GM12878 (cell line): ENCODE results near the gene EHMT2. TPM values are rescaled to one million over a fixed set of nuclear protein-coding genes. Genes with fewer than 3 reads are reported as not detected.

ENCODE experiments used
- ATAC-seq: fragments of 200-7000 bp; cut with Tn5 transposase; 3 replicates; pipeline ENCODE4 v1.9.1; 2020; ENCODE audit warnings: mild to moderate bottlenecking, moderate library complexity
- BruUV-seq: library from RNA; stranded (reverse); fragments of 400-500 nt; replicated peaks from 2 replicates; lab custom pipeline; 2021; lab: Mats Ljungman, UMichigan
- CTCF ChIA-PET: fragments of 300-600 bp; sonication (Branson Sonifier 250); formaldehyde crosslinking; extraction: SDS; loops from one replicate; lab custom pipeline; 2021; ENCODE audit warnings: inconsistent platforms; lab: Yijun Ruan, JAX
- POLR2A ChIA-PET: fragments of 350-600 bp; formaldehyde crosslinking; extraction: SDS; loops from one replicate; lab custom pipeline; 2021; ENCODE audit warnings: inconsistent platforms; lab: Charles Lee
- RAD21 ChIA-PET: fragments of 300-600 bp; sonication (Branson Sonifier 250); formaldehyde crosslinking; loops from one replicate; lab custom pipeline; 2023; ENCODE audit warnings: antibody characterized with exemption; ENCODE audit not compliant: unreplicated experiment; lab: Charles Lee
- SMC1A ChIA-PET: fragments of 300-600 bp; sonication (Branson Sonifier 250); formaldehyde crosslinking; loops from one replicate; lab custom pipeline; 2023; ENCODE audit not compliant: unreplicated experiment, uncharacterized antibody; lab: Charles Lee
- DNase-seq: peaks from one replicate; pipeline ENCODE4 v3.0.0-alpha.2; 2011; ENCODE audit warnings: low read depth, low spot score
- FAIRE-seq: peaks from 3 replicates; lab custom pipeline; 2011; peaks lifted over from hg19 to GRCh38; lab: Jason Lieb, UNC
- H2AFZ ChIP-seq: 2 replicates; pipeline ENCODE4 v1.6.0; 2011; ENCODE audit warnings: low read depth, low read length, control low read depth; ENCODE audit not compliant: control insufficient read depth
- H3K27ac ChIP-seq: 2 replicates; pipeline ENCODE4 v1.5.1; 2011; ENCODE audit warnings: control low read depth; ENCODE audit not compliant: control insufficient read depth, insufficient read depth
- H3K27me3 ChIP-seq, 2 experiments: replicated peaks in 1 of 2; 2 replicates each; pipeline versions ENCODE4 v1.6.0 to v1.6.1; 2011; ENCODE audit warnings: low read length in 1 of 2; ENCODE audit not compliant: control insufficient read depth in 2 of 2, insufficient read depth in 2 of 2
- H3K36me3 ChIP-seq, 2 experiments: 2 replicates each; pipeline ENCODE4 v1.5.1; 2011; ENCODE audit warnings: low read length in 1 of 2; ENCODE audit not compliant: control insufficient read depth in 2 of 2, insufficient read depth in 2 of 2
- H3K4me1 ChIP-seq: 2 replicates; pipeline ENCODE4 v1.6.1; 2011; ENCODE audit warnings: mild to moderate bottlenecking, low read length, moderate library complexity, mixed read lengths; ENCODE audit not compliant: control insufficient read depth, insufficient read depth
- H3K4me2 ChIP-seq: 2 replicates; pipeline ENCODE4 v1.6.0; 2011; ENCODE audit warnings: control low read depth; ENCODE audit not compliant: control insufficient read depth, insufficient read depth
- H3K4me3 ChIP-seq: fragments of 200-600 bp; sonication (generic); 2 replicates; pipeline ENCODE4 v1.5.1; 2016
- H3K79me2 ChIP-seq: 2 replicates; pipeline ENCODE4 v1.6.0; 2011; ENCODE audit warnings: low read length; ENCODE audit not compliant: control insufficient read depth, insufficient read depth
- H3K9ac ChIP-seq: 2 replicates; pipeline ENCODE4 v1.8.0; 2011; ENCODE audit warnings: low read length, control low read depth, mixed read lengths; ENCODE audit not compliant: control insufficient read depth, insufficient read depth
- H3K9me3 ChIP-seq: replicated peaks from 3 replicates; pipeline ENCODE4 v1.5.1; 2011; ENCODE audit warnings: mild to moderate bottlenecking, low read length; ENCODE audit not compliant: control insufficient read depth, insufficient read depth
- H4K20me1 ChIP-seq: 2 replicates; pipeline ENCODE4 v1.6.0; 2011; ENCODE audit not compliant: control insufficient read depth, insufficient read depth
- BCL11A ChIP-seq: IDR thresholded peaks from 2 replicates; pipeline ENCODE4 v1.6.1; 2011; ENCODE audit warnings: low read depth, low read length
- CBX3 ChIP-seq: fragments of 200-600 bp; sonication (generic); IDR thresholded peaks from 2 replicates; pipeline ENCODE4 v1.6.1; 2016; ENCODE audit warnings: low read depth, borderline replicate concordance
- EP300 ChIP-seq, 2 experiments: fragments of 150-350 bp in 1 of 2; IDR thresholded peaks; 2 replicates each; pipeline ENCODE4 v1.6.1; 2011 to 2012; ENCODE audit warnings: low read depth in 2 of 2, low read length in 2 of 2, borderline replicate concordance in 1 of 2, improper control_type of control experiment in 1 of 2, inconsistent platforms in 1 of 2; ENCODE audit not compliant: control insufficient read depth in 1 of 2
- HSF1 ChIP-seq: fragments of 150-350 bp; IDR thresholded peaks from 2 replicates; pipeline ENCODE4 v1.6.1; 2014; ENCODE audit warnings: mild to moderate bottlenecking, low read depth, low read length
- KAT2A ChIP-seq: conservative IDR thresholded peaks from 2 replicates; pipeline ENCODE4 v1.6.1; 2011; ENCODE audit warnings: low read depth, low read length; ENCODE audit not compliant: control insufficient read depth
- NFYA ChIP-seq: IDR thresholded peaks from 2 replicates; pipeline ENCODE4 v1.6.1; 2011; ENCODE audit warnings: low read depth, mild to moderate bottlenecking, low read length, improper control_type of control experiment, borderline replicate concordance
- PAX8 ChIP-seq: fragments of 450-650 bp; IDR thresholded peaks from 2 replicates; pipeline ENCODE4 v1.6.1; 2017; ENCODE audit warnings: mild to moderate bottlenecking, moderate library complexity
- SMAD5 ChIP-seq: IDR thresholded peaks from 2 replicates; pipeline ENCODE4 v1.6.1; 2016; ENCODE audit warnings: antibody characterized with exemption, low read depth
- ZNF217 ChIP-seq: fragments of 450-650 bp; IDR thresholded peaks from 2 replicates; pipeline ENCODE4 v1.6.1; 2017; ENCODE audit warnings: antibody characterized with exemption, mild to moderate bottlenecking
- WGBS: methylation state at CpG from one replicate; pipeline ENCODE4 v1.1.6; 2016; ENCODE audit warnings: low lambda C conversion rate; ENCODE audit not compliant: insufficient replicate concordance, insufficient coverage; ENCODE audit errors: missing lambda C conversion rate; 5-methylcytosine and 5-hydroxymethylcytosine counted together
- in situ Hi-C: fragments of 300-500 bp; cut with MboI; formaldehyde crosslinking; loops from 9 replicates; pipeline ENCODE4 v1.14.3; 2018; ENCODE audit warnings: mixed read lengths
- intact Hi-C: fragments of 100-400 bp; cut with micrococcal nuclease; formaldehyde crosslinking; loops from one replicate; pipeline ENCODE4 v1.14.2; 2022; ENCODE audit not compliant: unreplicated experiment
- polyA plus RNA-seq, 11 experiments: library from polyadenylated mRNA; depleted of rRNA in 4 of 11; unstranded in 6 of 11; stranded (reverse) in 5 of 11; fragments of >200 nt; fragmentation: Nextera tagmentation in 4 of 11; fragmentation: Illumina TruSeq in 1 of 11; extraction: Ambion mirVana in 4 of 11; extraction: Trizol in 1 of 11; gene quantifications; 1 replicate in 1 of 11; 2 replicates in 10 of 11; pipeline versions ENCODE4 v1.2.1 to v1.2.3, GENCODE V29; 2011 to 2016; ENCODE audit warnings: inconsistent platforms in 2 of 11, missing spikeins in 2 of 11, low read depth in 1 of 11
- total RNA-seq, 4 experiments: library from RNA; depleted of rRNA in 3 of 4; stranded (reverse); fragments of >200 nt in 3 of 4; fragmentation: Illumina TruSeq in 1 of 4; extraction: Trizol in 1 of 4; gene quantifications; 2 replicates each; pipeline versions ENCODE4 v1.2.1 to v1.2.3, GENCODE V29; 2013 to 2021

EHMT2 gene
- total and polyA plus RNA-seq, 10 of the 15 experiments (the other 5 are each of a cell fraction or from before 2014, with no cell fraction given): 1.7 to 53.2 (median 36.3) TPM

DNA sequence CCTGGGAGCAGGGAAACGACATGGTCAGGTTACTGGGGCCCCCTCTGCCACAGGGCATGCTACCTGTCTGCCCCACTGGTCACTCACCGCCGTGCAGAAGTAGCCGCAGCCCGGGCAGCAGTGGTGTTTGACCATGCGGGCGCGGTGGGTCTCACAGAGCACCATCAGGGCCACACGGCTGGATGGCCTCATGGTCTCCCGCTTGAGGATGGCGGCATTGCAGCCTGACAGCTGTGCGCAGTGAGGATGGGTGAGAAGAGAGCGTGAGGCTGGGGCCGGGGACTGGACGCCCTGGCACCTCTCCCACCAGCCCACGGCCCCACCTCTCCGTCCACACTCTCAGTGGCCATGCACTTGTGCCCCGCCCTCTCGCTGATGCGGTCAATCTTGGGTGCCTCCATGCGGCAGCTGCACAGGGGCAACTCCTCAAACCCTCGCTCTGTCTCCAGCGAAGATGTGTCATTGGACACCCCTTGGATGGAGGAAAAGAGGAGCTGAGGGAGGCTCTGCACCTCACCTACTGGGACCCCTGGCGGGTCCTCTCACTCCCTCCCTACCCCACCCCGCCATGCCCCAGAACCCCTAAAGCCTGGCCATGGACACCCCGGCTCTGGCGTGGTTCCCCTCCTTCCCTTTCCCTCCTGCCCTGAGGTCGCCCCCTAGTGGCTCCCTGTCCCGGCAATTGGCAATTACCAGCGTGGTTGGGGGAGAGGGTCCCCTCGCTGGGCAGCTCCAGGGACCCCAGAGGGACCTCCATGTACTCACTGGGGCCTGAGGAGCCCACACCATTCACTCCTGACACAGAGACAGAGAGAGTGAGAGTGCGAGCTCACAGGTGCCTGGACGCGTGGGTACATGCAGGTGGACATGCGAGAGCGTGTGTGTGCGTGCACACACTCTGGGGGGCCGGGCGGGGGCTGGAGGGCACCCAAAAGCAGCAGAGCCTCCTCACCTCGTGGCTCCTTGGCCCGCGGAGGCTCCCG lies 8.9 kb downstream of the EHMT2 start (continued):
- no peak for TF ChIP-seq BCL11A

GRCh38 chr6:31887173-31888007 lies 10.1 kb downstream of the EHMT2 start:
- no peak for TF ChIP-seq NFYA
- TF ChIP-seq SMAD5: no peak
- no peak for TF ChIP-seq EP300 (IDR thresholded peaks at IDR 0.05; ENCODE audit: borderline replicate concordance in 1 of 2, control insufficient read depth in 1 of 2, low read depth in 2 of 2, low read length in 2 of 2)
- no peak for TF ChIP-seq PAX8
- no peak for TF ChIP-seq HSF1
- TF ChIP-seq CBX3: no peak
- no peak for TF ChIP-seq KAT2A
- TF ChIP-seq ZNF217: no peak
- Histone ChIP-seq H3K27ac (no peak overlapping the region), H2AFZ (no peak overlapping the region), H3K79me2 (no peaks in the 10 kb centered on the region), H3K9ac (no peak overlapping the region), H3K27me3 (no peaks in the 10 kb centered on the region), H3K9me3 (no peaks in the 10 kb centered on the region), H4K20me1 (no peaks in the 10 kb centered on the region), H3K4me1 (no peaks in the 10 kb centered on the region), H3K4me3 (no peak overlapping the region), H3K4me2 (no peak overlapping the region), H3K36me3 (peaks cover 13 to 34% of the 10 kb centered on the region in 2 experiments; a peak in 3 of 4 replicates)
- FAIRE-seq (no peak), DNase-seq (no peak), ATAC-seq (no peak)
- in situ Hi-C loops (no loop called here), intact Hi-C loops (no loop called here)
- no TSS peak for BruUV-seq
- ChIA-PET POLR2A (interaction anchor here (1.5 kb wide), 1 partner anchor 184 kb away, joined by 3 read pairs; the partner anchor contains the start of gene ABHD16A), RAD21 (no interaction called here), CTCF (interaction anchor here (0.5 to 1.6 kb wide), 7 partner anchors 9 to 208 kb away, joined by 3 to 6 read pairs (median 4); no protein-coding TSS in a partner anchor), SMC1A (no interaction called here)
- WGBS: 89% methylated on average over 17 of the region's 19 CpGs
